IMR-90 (cell line): ENCODE measurements around the gene ADAMTS10. TPM values are rescaled to one million over a fixed set of nuclear protein-coding genes. Genes with fewer than 3 reads are reported as not detected.
"Not testable (repeated sequence)": the region's sequence is repeated elsewhere in the genome, so short reads cannot be mapped to it uniquely, and the experiment has no call there.

Experiments used
- ATAC-seq: fragments of 200-7000 bp; cut with Tn5 transposase; 2 replicates; pipeline ENCODE4 v1.9.1; 2020; ENCODE audit warnings: low read depth, mild to moderate bottlenecking, moderate library complexity
- BruUV-seq: library from RNA; stranded (reverse); fragments of 400-500 nt; replicated peaks from 2 replicates; lab custom pipeline; 2021; lab: Mats Ljungman, UMichigan
- CTCF ChIA-PET: fragments of 300-600 bp; formaldehyde crosslinking; extraction: SDS; loops from one replicate; lab custom pipeline; 2021; ENCODE audit warnings: antibody characterized with exemption; lab: Yijun Ruan, JAX
- POLR2A ChIA-PET: fragments of 300-600 bp; sonication (Branson Sonifier 250); formaldehyde crosslinking; loops from one replicate; lab custom pipeline; 2022; ENCODE audit warnings: antibody characterized with exemption; ENCODE audit not compliant: unreplicated experiment; lab: Charles Lee
- DNase-seq: peaks from one replicate; pipeline ENCODE4 v3.0.0; 2013
- H2AFZ ChIP-seq: replicated peaks from 2 replicates; pipeline ENCODE3; 2013; ENCODE audit warnings: low read length, mild to moderate bottlenecking; ENCODE audit not compliant: poor library complexity
- H2AK5ac ChIP-seq: 2 replicates; pipeline ENCODE4 v1.6.1; 2013; ENCODE audit warnings: low read depth, low read length, inconsistent platforms
- H2AK9ac ChIP-seq: replicated peaks from 2 replicates; pipeline ENCODE3; 2013; ENCODE audit warnings: mild to moderate bottlenecking, low read depth, low read length, moderate library complexity; ENCODE audit not compliant: poor library complexity
- H2BK120ac ChIP-seq: 2 replicates; pipeline ENCODE4 v1.6.1; 2013; ENCODE audit warnings: low read depth, low read length, inconsistent platforms
- H2BK15ac ChIP-seq: 3 replicates; pipeline ENCODE4 v1.6.1; 2013; ENCODE audit warnings: low read depth, low read length, inconsistent platforms
- H2BK20ac ChIP-seq: 2 replicates; pipeline ENCODE4 v1.6.1; 2013; ENCODE audit warnings: low read depth, mild to moderate bottlenecking, inconsistent platforms, low read length, moderate library complexity
- H2BK5ac ChIP-seq: 2 replicates; pipeline ENCODE4 v1.6.1; 2013; ENCODE audit warnings: mild to moderate bottlenecking, low read depth, low read length, inconsistent platforms; ENCODE audit not compliant: poor library complexity, severe bottlenecking
- H3K14ac ChIP-seq: replicated peaks from 2 replicates; pipeline ENCODE4 v1.6.1; 2013; ENCODE audit warnings: low read depth, low read length, inconsistent platforms
- H3K18ac ChIP-seq: 2 replicates; pipeline ENCODE4 v1.6.1; 2013; ENCODE audit warnings: low read depth, low read length, control low read depth
- H3K23ac ChIP-seq: 2 replicates; pipeline ENCODE4 v1.6.1; 2013; ENCODE audit warnings: low read depth, low read length, inconsistent platforms
- H3K27ac ChIP-seq: 2 replicates; pipeline ENCODE4 v1.5.1; 2013; ENCODE audit warnings: mild to moderate bottlenecking, control low read depth, low read length; ENCODE audit not compliant: insufficient read depth
- H3K27me3 ChIP-seq: 2 replicates; pipeline ENCODE4 v1.6.1; 2013; ENCODE audit warnings: low read length; ENCODE audit not compliant: control insufficient read depth, insufficient read depth
- H3K36me3 ChIP-seq: 2 replicates; pipeline ENCODE4 v1.6.1; 2013; ENCODE audit warnings: low read length, mixed read lengths; ENCODE audit not compliant: control insufficient read depth, insufficient read depth
- H3K4ac ChIP-seq: 2 replicates; pipeline ENCODE4 v1.6.1; 2013; ENCODE audit warnings: low read depth, low read length, inconsistent platforms
- H3K4me1 ChIP-seq: 2 replicates; pipeline ENCODE4 v1.6.1; 2013; ENCODE audit warnings: low read length, mixed read lengths; ENCODE audit not compliant: control insufficient read depth, insufficient read depth
- H3K4me2 ChIP-seq: 2 replicates; pipeline ENCODE4 v1.6.1; 2013; ENCODE audit warnings: low read depth, mild to moderate bottlenecking, control low read depth, low read length, moderate library complexity
- H3K4me3 ChIP-seq: 2 replicates; pipeline ENCODE4 v1.5.1; 2013; ENCODE audit warnings: low read depth, mild to moderate bottlenecking, control low read depth, low read length, moderate library complexity; ENCODE audit not compliant: insufficient read depth
- H3K56ac ChIP-seq: 2 replicates; pipeline ENCODE4 v1.6.1; 2013; ENCODE audit warnings: low read length, inconsistent platforms; ENCODE audit not compliant: insufficient read depth; ENCODE audit errors: extremely low read depth
- H3K79me1 ChIP-seq, 2 experiments: 2 replicates each; pipeline ENCODE4 v1.6.1; 2013; ENCODE audit warnings: low read length in 2 of 2, inconsistent platforms in 1 of 2, low read depth in 1 of 2
- H3K9ac ChIP-seq: 2 replicates; pipeline ENCODE4 v1.6.1; 2013; ENCODE audit warnings: low read depth, low read length, control low read depth
- H3K9me1 ChIP-seq: 2 replicates; pipeline ENCODE4 v1.6.1; 2013; ENCODE audit warnings: low read length, inconsistent platforms; ENCODE audit not compliant: insufficient read depth
- H3K9me3 ChIP-seq: 2 replicates; pipeline ENCODE4 v1.6.1; 2013; ENCODE audit warnings: low read length; ENCODE audit not compliant: control insufficient read depth, insufficient read depth
- H4K20me1 ChIP-seq: 2 replicates; pipeline ENCODE4 v1.6.1; 2013; ENCODE audit warnings: low read length, inconsistent platforms; ENCODE audit not compliant: insufficient read depth
- H4K5ac ChIP-seq: 2 replicates; pipeline ENCODE4 v1.6.1; 2013; ENCODE audit warnings: mild to moderate bottlenecking, low read depth, low read length, control low read depth
- H4K8ac ChIP-seq, 2 experiments: 2 replicates each; pipeline ENCODE4 v1.6.1; 2013; ENCODE audit warnings: low read depth in 2 of 2, low read length in 2 of 2, control low read depth in 1 of 2, inconsistent platforms in 1 of 2
- H4K91ac ChIP-seq: 2 replicates; pipeline ENCODE4 v1.6.1; 2013; ENCODE audit warnings: low read depth, low read length, inconsistent platforms; ENCODE audit not compliant: insufficient read depth
- WGBS, 2 experiments: methylation state at CpG; one replicate each; pipeline versions ENCODE4 v1.1.5 to v1.1.7; 2013; ENCODE audit warnings: missing lambda C conversion rate in 2 of 2; ENCODE audit not compliant: insufficient read length in 1 of 2; ENCODE audit errors: extremely low coverage in 2 of 2; 5-methylcytosine and 5-hydroxymethylcytosine counted together
- dilution Hi-C: fragments of 300-500 bp; cut with HindIII; formaldehyde crosslinking; loops from one replicate; pipeline ENCODE4 v1.14.3; 2018; ENCODE audit warnings: low sequenced_read_pairs; ENCODE audit not compliant: unreplicated experiment
- in situ Hi-C: fragments of 300-500 bp; cut with MboI; formaldehyde crosslinking; loops from 3 replicates; pipeline ENCODE4 v1.14.3; 2019; ENCODE audit warnings: low sequenced_read_pairs, inconsistent platforms, mixed read lengths
- intact Hi-C: fragments of 100-400 bp; cut with micrococcal nuclease; formaldehyde crosslinking; loops from 2 replicates; pipeline ENCODE4 v1.10.0; 2022
- polyA plus RNA-seq, 3 experiments: library from polyadenylated mRNA; depleted of rRNA; stranded (reverse); fragments of >200 nt; gene quantifications; 2 replicates each; pipeline ENCODE4 v1.2.3, GENCODE V29; 2012; ENCODE audit warnings: low replicate concordance in 1 of 3
- total RNA-seq: library from RNA; depleted of rRNA; stranded (reverse); fragments of >200 nt; gene quantifications from 2 replicates; pipeline ENCODE4 v1.2.3, GENCODE V29; 2012

Gene ADAMTS10
- total and polyA plus RNA-seq, 2 of the 4 experiments (the other 2 are of a cell fraction) = 3.4 to 11.5 TPM

GRCh38 chr19:8553729-8554128 lies 56.8 kb downstream of the ADAMTS10 start:
- intact Hi-C loops, H3K9me1 ChIP-seq, BruUV-seq, H3K27ac ChIP-seq, H3K4me1 ChIP-seq, H3K14ac ChIP-seq, H4K5ac ChIP-seq, H2BK15ac ChIP-seq, H2AFZ ChIP-seq, H4K20me1 ChIP-seq, H3K27me3 ChIP-seq, H4K91ac ChIP-seq, H3K18ac ChIP-seq, H2AK5ac ChIP-seq, POLR2A ChIA-PET, H3K79me1 ChIP-seq, ATAC-seq, H2BK5ac ChIP-seq, in situ Hi-C loops, H3K56ac ChIP-seq, DNase-seq, H3K4me2 ChIP-seq, H3K9ac ChIP-seq, dilution Hi-C loops, H3K36me3 ChIP-seq, H2BK20ac ChIP-seq, H3K4ac ChIP-seq, H3K9me3 ChIP-seq, CTCF ChIA-PET, H3K23ac ChIP-seq, H3K4me3 ChIP-seq, H2AK9ac ChIP-seq, H4K8ac ChIP-seq, H2BK120ac ChIP-seq: not testable (repeated sequence)
- no CpG with 5 or more reads among the region's 7 CpGs for WGBS, 2 experiments
